Osteocyte (in vitro differentiated cells): Measurements from ENCODE around the gene SUPT3H. TPM values are rescaled to one million over a fixed set of nuclear protein-coding genes. Genes with fewer than 3 reads are reported as not detected.

Source experiments
- DNase-seq: peaks from one replicate; pipeline ENCODE4 v3.0.0; 2021; ENCODE audit warnings: mixed read lengths; ENCODE audit not compliant: unreplicated experiment; ENCODE audit errors: extremely low spot score
- H3K27ac Mint-ChIP-seq: one replicate; pipeline ENCODE4 v1.8.0; 2021; ENCODE audit warnings: mild to moderate bottlenecking, mixed read lengths; ENCODE audit not compliant: unreplicated experiment
- H3K27me3 Mint-ChIP-seq: one replicate; pipeline ENCODE4 v1.8.0; 2021; ENCODE audit warnings: mixed read lengths; ENCODE audit not compliant: unreplicated experiment
- H3K36me3 Mint-ChIP-seq: one replicate; pipeline ENCODE4 v1.8.0; 2021; ENCODE audit warnings: mixed read lengths; ENCODE audit not compliant: unreplicated experiment
- H3K4me1 Mint-ChIP-seq: one replicate; pipeline ENCODE4 v1.8.0; 2021; ENCODE audit warnings: mixed read lengths; ENCODE audit not compliant: unreplicated experiment
- H3K4me3 Mint-ChIP-seq: one replicate; pipeline ENCODE4 v1.8.0; 2021; ENCODE audit warnings: mild to moderate bottlenecking, moderate library complexity, mixed read lengths; ENCODE audit not compliant: unreplicated experiment
- H3K9me3 Mint-ChIP-seq: one replicate; pipeline ENCODE4 v1.8.0; 2021; ENCODE audit warnings: mixed read lengths; ENCODE audit not compliant: unreplicated experiment
- CTCF ChIP-seq: fragments of 200-600 bp; sonication (generic); IDR thresholded peaks from 2 replicates; pipeline ENCODE4 v1.5.0; 2021; ENCODE audit warnings: antibody characterized with exemption, mild to moderate bottlenecking, moderate library complexity
- total RNA-seq: library from RNA; stranded (reverse); gene quantifications from 2 replicates; pipeline ENCODE4 v1.2.1, GENCODE V29; 2021

Gene SUPT3H
- total RNA-seq, 1 donor from 2014 or later, result 13.2 TPM

GRCh38 chr6:44784195-44784594 is 593.5 kb downstream of the SUPT3H start:
- Mint-ChIP-seq H3K9me3 (peaks cover 15% of the 10 kb centered on the region), H3K27me3 (no peaks in the 10 kb centered on the region), H3K4me1 (peaks cover 29% of the 10 kb centered on the region), H3K27ac (no peak overlapping the region), H3K36me3 (peaks cover 6% of the 10 kb centered on the region), H3K4me3 (no peak overlapping the region)
- no peak for DNase-seq
- no peak for TF ChIP-seq CTCF

GRCh38 chr6:44782892-44783291 is 594.8 kb downstream of the SUPT3H start:
- Mint-ChIP-seq H3K4me3 (no peak overlapping the region), H3K27me3 (no peaks in the 10 kb centered on the region), H3K4me1 (peaks cover 18% of the 10 kb centered on the region), H3K27ac (no peak overlapping the region), H3K36me3 (peaks cover 6% of the 10 kb centered on the region), H3K9me3 (peaks cover 15% of the 10 kb centered on the region)
- no peak for TF ChIP-seq CTCF
- no peak for DNase-seq

- peaks cover 18% of the 10 kb centered on the region for H3K4me1 Mint-ChIP-seq
- no peak overlapping the region for H3K4me3 Mint-ChIP-seq
- peaks cover 15% of the 10 kb centered on the region for H3K9me3 Mint-ChIP-seq
- no peak for DNase-seq
- peak overlapping the region; percentile 58 for H3K27ac Mint-ChIP-seq
- no peak for TF ChIP-seq CTCF
- H3K27me3 Mint-ChIP-seq, result no peaks in the 10 kb centered on the region
- H3K36me3 Mint-ChIP-seq, result peaks cover 6% of the 10 kb centered on the region
These were observed 595.7 kb downstream of the SUPT3H start for GRCh38 chr6:44781912-44782597.

GRCh38 chr6:44780161-44780560 is 597.6 kb downstream of the SUPT3H start:
- Mint-ChIP-seq H3K4me3 (no peak overlapping the region), H3K9me3 (peaks cover 7% of the 10 kb centered on the region), H3K27ac (no peak overlapping the region), H3K27me3 (no peaks in the 10 kb centered on the region), H3K36me3 (peaks cover 1% of the 10 kb centered on the region), H3K4me1 (peaks cover 18% of the 10 kb centered on the region)
- no peak for DNase-seq
- TF ChIP-seq CTCF, result no peak

DNA sequence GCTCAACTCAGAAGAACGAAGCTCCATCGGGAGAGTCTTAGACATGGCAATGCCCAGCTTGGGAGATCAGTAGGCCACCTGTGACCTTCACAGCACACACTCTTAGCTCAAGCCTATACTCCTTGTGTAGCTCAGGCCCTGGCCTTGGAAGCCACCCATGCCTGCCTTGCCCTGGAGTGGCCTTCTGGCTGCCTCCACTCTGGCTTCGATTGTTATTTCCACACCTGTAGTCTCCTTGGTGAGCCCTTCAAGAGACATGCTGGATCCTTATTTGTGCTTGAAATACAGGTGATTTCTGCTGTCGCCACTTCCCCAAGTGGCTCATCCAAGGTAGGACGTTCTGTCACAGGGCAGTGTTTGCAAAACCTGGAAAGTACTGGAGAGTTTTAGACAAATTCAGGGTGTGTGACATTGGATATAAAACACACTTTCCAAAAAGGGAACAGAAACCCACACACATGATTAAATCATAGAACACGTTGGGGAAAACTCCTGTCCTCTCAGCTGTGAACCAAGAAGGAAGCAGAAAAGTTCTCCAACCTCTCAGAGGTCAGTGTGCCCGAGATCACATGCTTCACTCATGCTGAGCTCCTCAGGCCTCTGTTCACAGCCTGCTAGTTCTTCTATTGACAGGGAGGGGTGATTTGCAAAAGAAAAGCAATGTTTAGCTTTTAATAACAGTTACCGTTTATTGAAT is 598.5 kb downstream of the SUPT3H start:
- H3K9me3 Mint-ChIP-seq, result peaks cover 11% of the 10 kb centered on the region

More for the DNA sequence above, 598.5 kb downstream of the SUPT3H start:
- no peak for TF ChIP-seq CTCF
- peaks cover 18% of the 10 kb centered on the region for H3K4me1 Mint-ChIP-seq
- H3K27ac Mint-ChIP-seq, result no peak overlapping the region
- H3K36me3 Mint-ChIP-seq, result peaks cover 1% of the 10 kb centered on the region
- no peaks in the 10 kb centered on the region for H3K27me3 Mint-ChIP-seq
- no peak for DNase-seq
- no peak overlapping the region for H3K4me3 Mint-ChIP-seq
